Measurements from ENCODE around the gene BACH2. TPM values are rescaled to one million over a fixed set of nuclear protein-coding genes. Genes with fewer than 3 reads are reported as not detected.

Gene BACH2
- total and polyA plus RNA-seq, 9 of the 15 experiments (the other 6 are each of a cell fraction or from before 2014, with no cell fraction given) = 0.06 to 3.1 (median 0.59) TPM

- FAIRE-seq (no peak), ATAC-seq (no peak), DNase-seq (ENCODE audit: extremely low read depth in 1 of 4, low spot score in 3 of 4) (no peak)
- Histone ChIP-seq H3K4me1 (replicated peaks in 1 of 2; ENCODE audit: control insufficient read depth in 2 of 2, insufficient read depth in 2 of 2, low read length in 2 of 2) (peaks cover 3% of the 10 kb centered on the region in 2 experiments; a peak in 1 of 5 replicates), H3K27me3 (ENCODE audit: control insufficient read depth in 2 of 2, insufficient read depth in 2 of 2, low read length in 2 of 2) (peaks cover 0 to 18% of the 10 kb centered on the region in 2 experiments; a peak in 1 of 5 replicates), H3K36me3 (ENCODE audit: control insufficient read depth, insufficient read depth, low read length) (no peaks in the 10 kb centered on the region), H3K4me2 (ENCODE audit: insufficient read depth, low read length) (no peak overlapping the region), H3K9ac (ENCODE audit: insufficient read depth in 1 of 2, low read depth in 2 of 2, low read length in 2 of 2) (no peak overlapping the region), H3K9me1 (ENCODE audit: control insufficient read depth, insufficient read depth, low read length) (no peaks in the 10 kb centered on the region), H2AFZ (ENCODE audit: low read depth, low read length) (no peak overlapping the region), H3K27ac (ENCODE audit: extremely low read depth, low read depth, low read length) (no peak overlapping the region), H4K20me1 (replicated peaks; ENCODE audit: control insufficient read depth, insufficient read depth, low read length) (no peaks in the 10 kb centered on the region), H3K4me3 (no peak overlapping the region), H3K79me2 (ENCODE audit: control insufficient read depth, insufficient read depth, low read length) (no peaks in the 10 kb centered on the region), H3K9me3 (replicated peaks; ENCODE audit: control insufficient read depth, insufficient read depth, low read depth, low read length) (no peaks in the 10 kb centered on the region)
- 59% methylated on average over 9 of the region's 9 CpGs for WGBS (ENCODE audit: insufficient coverage, low coverage, missing lambda C conversion rate)
- POLR2A ChIA-PET = interaction anchor here (0.5 to 0.9 kb wide), 3 partner anchors 16 to 515 kb away, joined by 3 read pairs; no protein-coding TSS in a partner anchor
- no TSS peak for BruUV-seq (replicated peaks)
- TF ChIP-seq ZKSCAN8 (CRISPR knock-in tag; IDR thresholded peaks at IDR 0.05) (no peak), ZKSCAN3 (CRISPR knock-in tag; IDR thresholded peaks at IDR 0.05) (no peak), SMARCC2 (IDR thresholded peaks at IDR 0.05; ENCODE audit: low read depth) (no peak), MYC (IDR thresholded peaks at IDR 0.05; ENCODE audit: low read depth, low read length) (no peak), MYC (CRISPR knock-in tag; IDR thresholded peaks at IDR 0.05; ENCODE audit: borderline replicate concordance, low read depth) (no peak), ZNF655 (CRISPR knock-in tag; IDR thresholded peaks at IDR 0.05) (no peak), MAZ (CRISPR knock-in tag; conservative IDR thresholded peaks at IDR 0.05 in 1 of 2, IDR thresholded peaks at IDR 0.05 in 1 of 2) (no peak), ZBTB26 (CRISPR knock-in tag; IDR thresholded peaks at IDR 0.05) (no peak)
- in situ Hi-C loops (cut with MboI) = no loop called here
- CTCF ChIA-PET (ENCODE audit: low intra/inter-chr PET ratio) = no interaction called here
- intact Hi-C loops (cut with micrococcal nuclease) = no loop called here
These were observed 324.6 kb downstream of the BACH2 start for GRCh38 chr6:89972025-89972381.

All from K562 (cell line).